Measurements from ENCODE around the gene GDNF. TPM values are rescaled to one million over a fixed set of nuclear protein-coding genes. Genes with fewer than 3 reads are reported as not detected.

Gene GDNF
- total RNA-seq, 3 donors from 2014 or later (not counting 1 experiment from before 2014, with no cell fraction given): not detected

DNA sequence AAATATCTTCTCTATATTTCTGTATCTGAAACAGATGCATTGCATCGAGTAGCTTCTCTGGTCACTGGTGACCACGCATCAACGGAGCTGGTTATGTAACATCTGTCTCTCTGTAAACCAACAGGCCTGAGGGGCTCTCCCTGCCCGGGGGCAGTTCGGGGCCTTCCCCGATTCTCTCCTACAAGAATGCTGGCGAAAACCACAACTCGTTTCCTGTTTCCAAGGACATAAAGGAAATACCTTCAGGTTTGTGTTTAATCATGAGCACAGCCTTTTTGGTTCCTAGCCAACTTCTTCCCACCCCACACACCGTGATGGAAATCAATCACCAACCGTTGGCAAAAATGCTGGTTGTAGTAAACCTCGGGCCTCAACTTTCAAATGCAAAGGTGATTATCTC lies 25.1 kb downstream of the GDNF start:
- Histone ChIP-seq H3K27ac (ENCODE audit: low read length) (no peak overlapping the region), H3K4me1 (ENCODE audit: control insufficient read depth, insufficient read depth, low read length) (no peaks in the 10 kb centered on the region), H3K4me3 (ENCODE audit: low read length) (no peak overlapping the region), H3K9me3 (ENCODE audit: control insufficient read depth, insufficient read depth, low read length) (no peaks in the 10 kb centered on the region), H3K36me3 (ENCODE audit: control insufficient read depth, insufficient read depth, low read length) (no peaks in the 10 kb centered on the region), H3K27me3 (ENCODE audit: control insufficient read depth, insufficient read depth, low read length) (no peaks in the 10 kb centered on the region)
- H3K36me3 Mint-ChIP-seq: no peaks in the 10 kb centered on the region
- 49% methylated on average over 11 of the region's 11 CpGs for WGBS (ENCODE audit: insufficient coverage)
- DNase-seq: no peak
- no peaks in the 10 kb centered on the region for H3K9me3 Mint-ChIP-seq
- no peak overlapping the region for H3K27ac Mint-ChIP-seq
- H3K27me3 Mint-ChIP-seq (ENCODE audit: low read depth in 2 of 2): peaks cover 0 to 12% of the 10 kb centered on the region in 2 donors
- intact Hi-C loops (cut with micrococcal nuclease): no loop called here
- ATAC-seq: no peak
- H3K4me1 Mint-ChIP-seq: no peaks in the 10 kb centered on the region
- H3K4me3 Mint-ChIP-seq: no peak overlapping the region
- TF ChIP-seq CTCF (IDR thresholded peaks at IDR 0.05): no peak

- DNase-seq (no peak), ATAC-seq (no peak)
- peaks cover 0 to 9% of the 10 kb centered on the region in 2 donors for H3K27me3 Mint-ChIP-seq (ENCODE audit: low read depth in 2 of 2)
- Histone ChIP-seq H3K9me3 (ENCODE audit: control insufficient read depth, insufficient read depth, low read length) (no peaks in the 10 kb centered on the region), H3K4me3 (ENCODE audit: low read length) (no peak overlapping the region), H3K36me3 (ENCODE audit: control insufficient read depth, insufficient read depth, low read length) (no peaks in the 10 kb centered on the region), H3K27ac (ENCODE audit: low read length) (no peak overlapping the region), H3K4me1 (ENCODE audit: control insufficient read depth, insufficient read depth, low read length) (no peaks in the 10 kb centered on the region), H3K27me3 (ENCODE audit: control insufficient read depth, insufficient read depth, low read length) (no peaks in the 10 kb centered on the region)
- no peaks in the 10 kb centered on the region for H3K4me1 Mint-ChIP-seq
- 100% methylated on average over 2 of the region's 2 CpGs for WGBS (ENCODE audit: insufficient coverage)
- H3K27ac Mint-ChIP-seq: no peak overlapping the region
- no peak for TF ChIP-seq CTCF (IDR thresholded peaks at IDR 0.05)
- H3K36me3 Mint-ChIP-seq: no peaks in the 10 kb centered on the region
- intact Hi-C loops (cut with micrococcal nuclease): no loop called here
- H3K4me3 Mint-ChIP-seq: no peak overlapping the region
- no peaks in the 10 kb centered on the region for H3K9me3 Mint-ChIP-seq
These were observed 27.5 kb downstream of the GDNF start for GRCh38 chr5:37812365-37812764.

- H3K27me3 Mint-ChIP-seq (ENCODE audit: low read depth in 2 of 2): peaks cover 0 to 9% of the 10 kb centered on the region in 2 donors
- no peak overlapping the region for H3K27ac Mint-ChIP-seq
- no peaks in the 10 kb centered on the region for H3K27me3 ChIP-seq (ENCODE audit: control insufficient read depth, insufficient read depth, low read length)
- intact Hi-C loops (cut with micrococcal nuclease): no loop called here
- H3K36me3 ChIP-seq (ENCODE audit: control insufficient read depth, insufficient read depth, low read length): no peaks in the 10 kb centered on the region
- no peak for DNase-seq
- no peaks in the 10 kb centered on the region for H3K9me3 ChIP-seq (ENCODE audit: control insufficient read depth, insufficient read depth, low read length)
- H3K27ac ChIP-seq (ENCODE audit: low read length): no peak overlapping the region
- H3K4me1 Mint-ChIP-seq: no peaks in the 10 kb centered on the region
- ATAC-seq: no peak
- no peaks in the 10 kb centered on the region for H3K4me1 ChIP-seq (ENCODE audit: control insufficient read depth, insufficient read depth, low read length)
- H3K4me3 Mint-ChIP-seq: no peak overlapping the region
- H3K36me3 Mint-ChIP-seq: no peaks in the 10 kb centered on the region
- WGBS (ENCODE audit: insufficient coverage): 90% methylated on average over 10 of the region's 10 CpGs
- peaks cover 0 to 2% of the 10 kb centered on the region in 2 donors for H3K9me3 Mint-ChIP-seq
- H3K4me3 ChIP-seq (ENCODE audit: low read length): no peak overlapping the region
- TF ChIP-seq CTCF (IDR thresholded peaks at IDR 0.05): no peak
These were observed 28.0 kb downstream of the GDNF start for GRCh38 chr5:37811866-37812265.

DNA sequence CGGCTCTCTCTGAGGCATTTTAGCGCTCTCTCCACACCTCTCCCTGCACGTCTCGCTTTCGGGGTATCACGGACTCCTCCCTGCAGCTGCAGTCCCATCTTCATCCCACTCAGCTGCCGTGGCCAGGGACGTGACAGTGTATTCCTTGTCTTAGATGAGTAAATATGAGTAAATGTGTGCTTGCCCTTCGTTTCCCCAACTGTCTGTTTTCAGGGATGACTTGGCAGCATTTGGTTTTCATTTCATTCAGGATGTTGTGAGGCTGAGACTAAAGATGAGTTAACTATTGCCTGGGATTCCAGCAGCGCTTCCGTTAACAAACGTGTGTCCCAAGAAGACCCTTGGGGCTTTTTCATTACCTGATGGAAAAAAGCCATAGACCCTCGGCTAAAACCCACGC lies 29.5 kb downstream of the GDNF start:
- no peaks in the 10 kb centered on the region for H3K36me3 ChIP-seq (ENCODE audit: control insufficient read depth, insufficient read depth, low read length)
- Mint-ChIP-seq H3K36me3 (no peaks in the 10 kb centered on the region), H3K9me3 (peaks cover 0 to 2% of the 10 kb centered on the region in 2 donors), H3K4me1 (no peaks in the 10 kb centered on the region), H3K4me3 (no peak overlapping the region), H3K27me3 (ENCODE audit: low read depth in 2 of 2) (peaks cover 0 to 3% of the 10 kb centered on the region in 2 donors), H3K27ac (no peak overlapping the region)
- TF ChIP-seq CTCF (IDR thresholded peaks at IDR 0.05): no peak
- WGBS (ENCODE audit: insufficient coverage): 88% methylated on average over 14 of the region's 14 CpGs
- no peaks in the 10 kb centered on the region for H3K4me1 ChIP-seq (ENCODE audit: control insufficient read depth, insufficient read depth, low read length)
- no peaks in the 10 kb centered on the region for H3K9me3 ChIP-seq (ENCODE audit: control insufficient read depth, insufficient read depth, low read length)
- no peak overlapping the region for H3K27ac ChIP-seq (ENCODE audit: low read length)
- intact Hi-C loops (cut with micrococcal nuclease): no loop called here
- H3K4me3 ChIP-seq (ENCODE audit: low read length): no peak overlapping the region
- DNase-seq (no peak), ATAC-seq (no peak)
- no peaks in the 10 kb centered on the region for H3K27me3 ChIP-seq (ENCODE audit: control insufficient read depth, insufficient read depth, low read length)
